Fibroblast of lung (primary cell): ENCODE measurements around the gene MICB. TPM values are rescaled to one million over a fixed set of nuclear protein-coding genes. Genes with fewer than 3 reads are reported as not detected.
"Not testable (repeated sequence)": the region's sequence is repeated elsewhere in the genome, so short reads cannot be mapped to it uniquely, and the experiment has no call there.

Experiments
- DNase-seq, 2 donors: peaks; one replicate each; pipeline versions ENCODE4 v3.0.0 to v3.0.0-alpha.2; 2010; ENCODE audit warnings: low read depth in 2 of 2
- H2AFZ ChIP-seq: 2 replicates; pipeline ENCODE4 v1.5.1; 2012; ENCODE audit warnings: low read length, control low read depth, inconsistent platforms
- H3K27ac ChIP-seq: 2 replicates; pipeline ENCODE4 v1.5.1; 2011; ENCODE audit warnings: low read length, control low read depth; ENCODE audit not compliant: insufficient read depth
- H3K27me3 ChIP-seq: 2 replicates; pipeline ENCODE4 v1.5.1; 2011; ENCODE audit warnings: mild to moderate bottlenecking, low read length; ENCODE audit not compliant: control insufficient read depth, insufficient read depth
- H3K36me3 ChIP-seq: 2 replicates; pipeline ENCODE4 v1.5.1; 2011; ENCODE audit warnings: low read length; ENCODE audit not compliant: control insufficient read depth, insufficient read depth
- H3K4me1 ChIP-seq: 2 replicates; pipeline ENCODE4 v1.5.1; 2011; ENCODE audit warnings: low read length; ENCODE audit not compliant: control insufficient read depth, insufficient read depth; ENCODE audit errors: extremely low read depth
- H3K4me2 ChIP-seq: 2 replicates; pipeline ENCODE4 v1.5.1; 2011; ENCODE audit warnings: low read length, control low read depth; ENCODE audit not compliant: insufficient read depth; ENCODE audit errors: extremely low read depth
- H3K4me3 ChIP-seq, 4 experiments: fragments of 200-600 bp in 1 of 4; sonication (generic) in 1 of 4; replicated peaks in 1 of 4; 2 replicates each; pipeline ENCODE4 v1.5.1; 2011 to 2016; ENCODE audit warnings: low read length in 4 of 4, low read depth in 3 of 4, mild to moderate bottlenecking in 3 of 4, control low read depth in 2 of 4, inconsistent platforms in 1 of 4, mixed read lengths in 1 of 4; ENCODE audit not compliant: insufficient read depth in 1 of 4; ENCODE audit errors: control extremely low read depth in 1 of 4
- H3K79me2 ChIP-seq: 2 replicates; pipeline ENCODE4 v1.5.1; 2012; ENCODE audit warnings: mild to moderate bottlenecking, low read length, inconsistent platforms; ENCODE audit not compliant: control insufficient read depth, insufficient read depth
- H3K9ac ChIP-seq: 2 replicates; pipeline ENCODE4 v1.5.1; 2011; ENCODE audit warnings: mild to moderate bottlenecking, low read length, control low read depth; ENCODE audit not compliant: insufficient read depth
- H3K9me3 ChIP-seq: 2 replicates; pipeline ENCODE4 v1.5.1; 2012; ENCODE audit warnings: low read depth, low read length; ENCODE audit not compliant: control insufficient read depth, insufficient read depth
- H4K20me1 ChIP-seq: 2 replicates; pipeline ENCODE4 v1.5.1; 2011; ENCODE audit warnings: low read length; ENCODE audit not compliant: control insufficient read depth, insufficient read depth; ENCODE audit errors: extremely low read depth
- CTCF ChIP-seq, 2 donors: IDR thresholded peaks in 1 of 2; conservative IDR thresholded peaks in 1 of 2; 1 replicate in 1 of 2; 2 replicates in 1 of 2; pipeline ENCODE4 v1.5.1; 2011 to 2012; ENCODE audit warnings: low read length in 2 of 2, control low read depth in 1 of 2, inconsistent platforms in 1 of 2, low read depth in 1 of 2, mild to moderate bottlenecking in 1 of 2
- EZH2 ChIP-seq: IDR thresholded peaks from 2 replicates; pipeline ENCODE4 v1.5.1; 2012; ENCODE audit warnings: low read length, control low read depth, mild to moderate bottlenecking; ENCODE audit errors: missing control alignments
- polyA plus RNA-seq, 2 donors: library from polyadenylated mRNA; depleted of rRNA in 1 of 2; stranded (reverse) in 1 of 2; unstranded in 1 of 2; fragments of >200 nt; gene quantifications; 2 replicates each; pipeline ENCODE4 v1.2.1, GENCODE V29; 2011 to 2012; ENCODE audit warnings: missing spikeins in 1 of 2
- total RNA-seq: library from RNA; depleted of rRNA; stranded (reverse); fragments of >200 nt; gene quantifications from 2 replicates; pipeline ENCODE4 v1.2.1, GENCODE V29; 2014

Gene MICB
- total and polyA plus RNA-seq, 2 donors (not counting 1 experiment from before 2014, with no cell fraction given): 17.2 to 18.6 TPM

- Histone ChIP-seq H3K36me3 (no peaks in the 10 kb centered on the region), H3K79me2 (peaks cover 8% of the 10 kb centered on the region), H3K4me3 (peak within 1 kb of the TSS; percentile 51 to 76 (median 67)), H3K4me1 (peaks cover 6% of the 10 kb centered on the region), H3K27ac (peak within 1 kb of the TSS; percentile 87), H3K27me3 (no peaks in the 10 kb centered on the region), H4K20me1 (no peaks in the 10 kb centered on the region), H3K9me3 (no peaks in the 10 kb centered on the region), H3K4me2 (peak within 1 kb of the TSS; percentile 87), H3K9ac (peak within 1 kb of the TSS; percentile 74), H2AFZ (peak within 1 kb of the TSS; percentile 93)
- TF ChIP-seq EZH2 (no peak), CTCF (conservative IDR thresholded peaks at IDR 0.05 in 1 of 2, IDR thresholded peaks at IDR 0.05 in 1 of 2; ENCODE audit: low read depth in 1 of 2, low read length in 2 of 2) (no peak)
- peak; percentile 98 to 99 for DNase-seq
Observed at GRCh38 chr6:31546958-31547726, 49.2 kb downstream of the MICB start, which contains the start of gene NFKBIL1. Gene NFKBIL1, plus strand, starts transcription at chr6:31547608. Its CDS starts 87 bp downstream, at chr6:31547695.

GRCh38 chr6:31547727-31548543 lies 50.0 kb downstream of the MICB start:
- H3K27me3 ChIP-seq: no peaks in the 10 kb centered on the region
- TF ChIP-seq CTCF (conservative IDR thresholded peaks at IDR 0.05 in 1 of 2, IDR thresholded peaks at IDR 0.05 in 1 of 2; ENCODE audit: low read depth in 1 of 2, low read length in 2 of 2) (no peak), EZH2 (no peak)
- peaks cover 8% of the 10 kb centered on the region for H3K79me2 ChIP-seq
- peak overlapping the region; percentile 74 for H3K9ac ChIP-seq
- no peaks in the 10 kb centered on the region for H3K36me3 ChIP-seq
- H3K9me3 ChIP-seq: no peaks in the 10 kb centered on the region
- no peaks in the 10 kb centered on the region for H4K20me1 ChIP-seq
- DNase-seq: no peak
- H2AFZ ChIP-seq: no peak overlapping the region
- peak overlapping the region; percentile 87 for H3K27ac ChIP-seq
- H3K4me2 ChIP-seq: peak overlapping the region; percentile 80
- H3K4me1 ChIP-seq: peaks cover 6% of the 10 kb centered on the region
- peak overlapping the region; percentile 51 to 76 (median 67) for H3K4me3 ChIP-seq

GRCh38 chr6:31548544-31548873 lies 50.6 kb downstream of the MICB start:
- no peak overlapping the region for H2AFZ ChIP-seq
- H3K36me3 ChIP-seq: no peaks in the 10 kb centered on the region
- H3K27ac ChIP-seq: no peak overlapping the region
- peaks cover 6% of the 10 kb centered on the region for H3K4me1 ChIP-seq
- H3K79me2 ChIP-seq: peaks cover 6% of the 10 kb centered on the region
- H3K27me3 ChIP-seq: no peaks in the 10 kb centered on the region
- no peak for DNase-seq
- peak overlapping the region; percentile 80 for H3K4me2 ChIP-seq
- no peaks in the 10 kb centered on the region for H3K9me3 ChIP-seq
- TF ChIP-seq CTCF (conservative IDR thresholded peaks at IDR 0.05 in 1 of 2, IDR thresholded peaks at IDR 0.05 in 1 of 2; ENCODE audit: low read depth in 1 of 2, low read length in 2 of 2) (no peak), EZH2 (no peak)
- H3K4me3 ChIP-seq: peak overlapping the region in 2 of 4 experiments; percentile 63 to 71
- H3K9ac ChIP-seq: no peak overlapping the region
- H4K20me1 ChIP-seq: no peaks in the 10 kb centered on the region

GRCh38 chr6:31551371-31551770 lies 53.4 kb downstream of the MICB start:
- peak in 1 of 2 donors; percentile 33 for DNase-seq
- not testable (repeated sequence) for H4K20me1 ChIP-seq, H3K79me2 ChIP-seq, H3K4me2 ChIP-seq, H3K36me3 ChIP-seq, H3K9me3 ChIP-seq, H3K27ac ChIP-seq, H3K9ac ChIP-seq, H3K4me1 ChIP-seq, H2AFZ ChIP-seq, H3K4me3 ChIP-seq, H3K27me3 ChIP-seq
